GM21360 (cell line): ENCODE data around the gene CLTB.
A peak's percentile ranks its signal among the peaks of the same experiment; 100 is the strongest.

Source experiments
- ATAC-seq: cut with Tn5 transposase; IDR thresholded peaks from one replicate; pipeline ENCODE4 v1.9.1; 2021; ENCODE audit warnings: mild to moderate bottlenecking, moderate library complexity; ENCODE audit not compliant: unreplicated experiment

CLTB gene

GRCh38 chr5:176383961-176384360, 32.4 kb downstream of the CLTB start:
- no peak for ATAC-seq

GRCh38 chr5:176383248-176383905, 33.0 kb downstream of the CLTB start:
- no peak for ATAC-seq

GRCh38 chr5:176382721-176383120, 33.6 kb downstream of the CLTB start:
- no peak for ATAC-seq

- ATAC-seq, result no peak
Measured at GRCh38 chr5:176381979-176382378, 34.4 kb downstream of the CLTB start.

- no peak for ATAC-seq
Measured at GRCh38 chr5:176381423-176381822, 34.9 kb downstream of the CLTB start.

GRCh38 chr5:176379881-176380280, 36.5 kb downstream of the CLTB start:
- ATAC-seq, result no peak

GRCh38 chr5:176373100-176373818, 43.1 kb downstream of the CLTB start:
- no peak for ATAC-seq

GRCh38 chr5:176371621-176372539, 44.5 kb downstream of the CLTB start:
- no peak for ATAC-seq

GRCh38 chr5:176369934-176370711, 46.2 kb downstream of the CLTB start:
- no peak for ATAC-seq

- no peak for ATAC-seq
Measured at GRCh38 chr5:176368726-176369125, 47.6 kb downstream of the CLTB start.

- no peak for ATAC-seq
Measured at GRCh38 chr5:176366232-176366894, 50.0 kb downstream of the CLTB start.

GRCh38 chr5:176365351-176366231, 50.7 kb downstream of the CLTB start, which contains the start of gene ARL10:
Gene ARL10 (plus strand): TSS chr5:176365487. CDS start chr5:176365564, 77 bp downstream.
- no peak for ATAC-seq

- no peak for ATAC-seq
Measured at GRCh38 chr5:176364765-176365350, 51.5 kb downstream of the CLTB start.

- peak; percentile 9 for ATAC-seq
Measured at GRCh38 chr5:176362233-176362490, 54.2 kb downstream of the CLTB start.

GRCh38 chr5:176361437-176362232, 54.7 kb downstream of the CLTB start, which contains the start of gene KIAA1191:
Gene KIAA1191 (minus strand): TSS chr5:176361764. CDS start chr5:176359508, 2,256 bp downstream.
- peak; percentile 75 for ATAC-seq

GRCh38 chr5:176360894-176361436, 55.4 kb downstream of the CLTB start:
- no peak for ATAC-seq

GRCh38 chr5:176359658-176360057, 56.7 kb downstream of the CLTB start:
- ATAC-seq, result no peak

- ATAC-seq, result no peak
Measured at GRCh38 chr5:176356179-176356566, 60.2 kb downstream of the CLTB start.
